Heart left ventricle (tissue), 16 donors: ENCODE data around the gene THAP4. TPM values are rescaled to one million over a fixed set of nuclear protein-coding genes. Genes with fewer than 3 reads are reported as not detected.
A peak's percentile ranks its signal among the peaks of the same experiment; 100 is the strongest.

ENCODE experiments used
- ATAC-seq, 4 donors: fragments of 200-7000 bp; cut with Tn5 transposase; one replicate each; pipeline ENCODE4 v1.9.1; 2020 to 2022; ENCODE audit warnings: moderate library complexity in 4 of 4, mild to moderate bottlenecking in 3 of 4, moderate number of reproducible peaks in 1 of 4
- DNase-seq, 5 donors: peaks; one replicate each; pipeline ENCODE4 v3.0.0-alpha.2; 2020
- H3K27ac ChIP-seq, 12 donors: fragments of 200-600 bp; sonication (generic) in 4 of 12; one replicate each; pipeline versions ENCODE4 v1.5.0 to v1.8.0; 2016 to 2022; ENCODE audit warnings: mild to moderate bottlenecking in 2 of 12
- H3K27me3 ChIP-seq, 9 donors: fragments of 200-600 bp; sonication (generic) in 2 of 9; one replicate each; pipeline versions ENCODE4 v1.5.1 to v1.8.0; 2016 to 2022; ENCODE audit warnings: mild to moderate bottlenecking in 3 of 9
- H3K36me3 ChIP-seq, 9 donors: fragments of 200-600 bp; sonication (generic) in 2 of 9; one replicate each; pipeline versions ENCODE4 v1.5.0 to v1.8.0; 2018 to 2022; ENCODE audit warnings: mild to moderate bottlenecking in 2 of 9
- H3K4me1 ChIP-seq, 12 donors: fragments of 200-600 bp; sonication (generic) in 4 of 12; one replicate each; pipeline versions ENCODE4 v1.5.0 to v1.8.0; 2016 to 2022; ENCODE audit warnings: mild to moderate bottlenecking in 3 of 12
- H3K4me3 ChIP-seq, 12 donors: fragments of 200-600 bp; sonication (generic) in 4 of 12; one replicate each; pipeline versions ENCODE4 v1.5.0 to v1.8.0; 2017 to 2022; ENCODE audit warnings: mild to moderate bottlenecking in 9 of 12, moderate library complexity in 4 of 12
- H3K9me3 ChIP-seq, 12 donors: fragments of 200-600 bp; sonication (generic) in 4 of 12; one replicate each; pipeline versions ENCODE4 v1.5.0 to v1.8.0; 2016 to 2022; ENCODE audit warnings: mild to moderate bottlenecking in 1 of 12
- CTCF ChIP-seq, 12 donors: fragments of 200-600 bp; sonication (generic) in 4 of 12; IDR thresholded peaks; one replicate each; pipeline versions ENCODE4 v1.5.0 to v1.8.0; 2018 to 2022; ENCODE audit warnings: antibody characterized with exemption in 12 of 12, mild to moderate bottlenecking in 5 of 12
- POLR2A ChIP-seq, 2 donors: fragments of 450-650 bp; IDR thresholded peaks; one replicate each; pipeline ENCODE4 v1.6.1; 2017; ENCODE audit warnings: antibody characterized with exemption in 2 of 2, mild to moderate bottlenecking in 2 of 2, moderate library complexity in 2 of 2
- WGBS, 4 donors: extraction: QIAGEN DNeasy Blood & Tissue Kit in 2 of 4; methylation state at CpG; one replicate each; pipeline versions ENCODE4 v1.1.5 to v1.1.7; 2013 to 2018; 5-methylcytosine and 5-hydroxymethylcytosine counted together
- intact Hi-C, 10 donors: fragments of 100-400 bp; cut with DNase I; formaldehyde crosslinking; loops; one replicate each; pipeline versions ENCODE4 v1.11.1 to v1.14.2; 2022
- polyA plus RNA-seq, 2 donors: library from polyadenylated mRNA; stranded (reverse); fragments of 200-250 nt; gene quantifications; one replicate each; pipeline ENCODE4 v1.2.3, GENCODE V29; 2013
- total RNA-seq, 9 donors: library from RNA; depleted of rRNA in 2 of 9; stranded (reverse); fragments of >200 nt in 2 of 9; fragmentation: NEBNext Ultra II Directional in 3 of 9; extraction: Animal tissue kit (Norgen Biotek cat#: 25700) in 3 of 9; gene quantifications; one replicate each; pipeline versions ENCODE4 v1.1.0 to v1.2.4, GENCODE V29; 2016 to 2023
- donor health status: ischemic (EF 13 %, LVEDD 7.1; RV severe dilation, severe dysfunction).
- donor health status: healthy with polysubstance abuse.
- donor health status: DM: no; HTN: yes; CAD: no.
- donor health status: DM: no; HTN: no; CAD: no.
- donor health status: ischemic (EF 25% LVEDD 6.9; RV normal size, moderate dysfunction).
- donor health status: ischemic (EF 25% LVEDD 5.7; RV mildly dilated, moderate dysfunction).
- donor health status: healthy.
- donor health status: DM: yes; HTN: yes; CAD: no.
- donor health status: ischemic (EF 35%, LVEDD 5.7; RV mildly dilated, moderate dysfunction).
- donor health status: nonischemic (EF 11% LVEDD 7.7; RV severe dilation, severe dysfunction).
- donor health status: DM: yes; HTN: yes; CAD: no.
- donor health status: PGD.
- donor health status: ischemic (EF 29% LVEDD 5.4; RV normal size, mild dysfunction).
- donor health status: nonischemic (EF 23%, LVEDD 6.1; RV moderate dilation, normal function).

The THAP4 gene
- total and polyA plus RNA-seq, 11 donors: 61.7 to 110 (median 80.4) TPM

- TF ChIP-seq POLR2A (IDR thresholded peaks at IDR 0.05): no peak
- no peak for TF ChIP-seq CTCF (IDR thresholded peaks at IDR 0.05)
- intact Hi-C loops: loop anchor here in 2 of 10 donors (10.0 kb wide), 1 partner anchor 798 kb away; no protein-coding TSS in a partner anchor
- Histone ChIP-seq H3K4me1 (peaks cover 0 to 22% (median 5%) of the 10 kb centered on the region in 12 donors), H3K27ac (no peak overlapping the region), H3K4me3 (no peak overlapping the region), H3K9me3 (no peaks in the 10 kb centered on the region), H3K27me3 (no peaks in the 10 kb centered on the region), H3K36me3 (peaks cover 0 to 70% (median 58%) of the 10 kb centered on the region in 9 donors)
- 95 to 98% (median 97%) methylated on average over 6 to 9 of the region's 9 CpGs for WGBS, 4 donors
- no peak for ATAC-seq
- DNase-seq: no peak
Observed at GRCh38 chr2:241652722-241653121, 15.8 kb upstream of the THAP4 start.

GRCh38 chr2:241652142-241652541 is 15.2 kb upstream of the THAP4 start:
- Histone ChIP-seq H3K27ac (no peak overlapping the region), H3K36me3 (peaks cover 0 to 65% (median 53%) of the 10 kb centered on the region in 9 donors), H3K27me3 (no peaks in the 10 kb centered on the region), H3K9me3 (no peaks in the 10 kb centered on the region), H3K4me1 (peaks cover 0 to 22% (median 5%) of the 10 kb centered on the region in 12 donors), H3K4me3 (no peak overlapping the region)
- TF ChIP-seq CTCF (IDR thresholded peaks at IDR 0.05) (no peak), POLR2A (IDR thresholded peaks at IDR 0.05) (no peak)
- intact Hi-C loops: loop anchor here in 2 of 10 donors (10.0 kb wide), 1 partner anchor 797 kb away; no protein-coding TSS in a partner anchor
- DNase-seq (no peak), ATAC-seq (no peak)
- WGBS, 4 donors: 93 to 97% (median 96%) methylated on average over 9 of the region's 9 CpGs

- no peak for DNase-seq
- intact Hi-C loops: loop anchor here in 2 of 10 donors (10.0 kb wide), 1 partner anchor 795 kb away; no protein-coding TSS in a partner anchor
- no peaks in the 10 kb centered on the region for H3K9me3 ChIP-seq
- no peak for TF ChIP-seq POLR2A (IDR thresholded peaks at IDR 0.05)
- no peak for TF ChIP-seq CTCF (IDR thresholded peaks at IDR 0.05)
- H3K27me3 ChIP-seq: no peaks in the 10 kb centered on the region
- H3K36me3 ChIP-seq: peaks cover 0 to 51% (median 40%) of the 10 kb centered on the region in 9 donors
- no peak overlapping the region for H3K4me3 ChIP-seq
- ATAC-seq: no peak
- 93 to 95% (median 95%) methylated on average over 6 of the region's 6 CpGs for WGBS, 4 donors
- H3K4me1 ChIP-seq: peaks cover 0 to 29% (median 8%) of the 10 kb centered on the region in 12 donors
- no peak overlapping the region for H3K27ac ChIP-seq
Observed at GRCh38 chr2:241649927-241650326, 13.0 kb upstream of the THAP4 start.

GRCh38 chr2:241649404-241649803 is 12.4 kb upstream of the THAP4 start:
- peaks cover 0 to 29% (median 8%) of the 10 kb centered on the region in 12 donors for H3K4me1 ChIP-seq
- ATAC-seq: peak; percentile 45 to 74 (median 66)
- no peaks in the 10 kb centered on the region for H3K9me3 ChIP-seq
- WGBS, 4 donors: 54 to 70% (median 58%) methylated on average over 4 of the region's 4 CpGs
- H3K4me3 ChIP-seq: no peak overlapping the region
- TF ChIP-seq POLR2A (IDR thresholded peaks at IDR 0.05) (no peak), CTCF (IDR thresholded peaks at IDR 0.05) (no peak)
- H3K27ac ChIP-seq: no peak overlapping the region
- DNase-seq: peak in 1 of 5 donors; percentile 64
- no peaks in the 10 kb centered on the region for H3K27me3 ChIP-seq
- peaks cover 0 to 46% (median 35%) of the 10 kb centered on the region in 9 donors for H3K36me3 ChIP-seq
- intact Hi-C loops: no loop called here
